Gastroesophageal sphincter (tissue), 4 donors: Measurements from ENCODE around the gene USPL1. TPM values are rescaled to one million over a fixed set of nuclear protein-coding genes. Genes with fewer than 3 reads are reported as not detected.
A peak's percentile ranks its signal among the peaks of the same experiment; 100 is the strongest.

Source experiments
- ATAC-seq: fragments of 150-250 bp; one replicate; pipeline ENCODE4 v1.9.1; 2016; ENCODE audit warnings: mild to moderate bottlenecking, moderate library complexity
- H3K27ac ChIP-seq, 4 donors: fragments of 200-600 bp; sonication (generic) in 3 of 4; 1 replicate in 3 of 4; 2 replicates in 1 of 4; pipeline ENCODE4 v1.5.1; 2016 to 2019
- H3K27me3 ChIP-seq: fragments of 200-600 bp; sonication (generic); one replicate; pipeline ENCODE4 v1.5.1; 2019
- H3K36me3 ChIP-seq, 2 donors: fragments of 200-600 bp; sonication (generic); one replicate each; pipeline ENCODE4 v1.5.1; 2019; ENCODE audit warnings: control low read depth in 1 of 2
- H3K4me1 ChIP-seq, 3 donors: fragments of 200-600 bp; sonication (generic); 1 replicate in 2 of 3; 2 replicates in 1 of 3; pipeline ENCODE4 v1.5.1; 2016 to 2019; ENCODE audit warnings: control low read depth in 2 of 3
- H3K4me3 ChIP-seq, 2 donors: fragments of 200-600 bp; sonication (generic); one replicate each; pipeline ENCODE4 v1.5.1; 2019; ENCODE audit warnings: mild to moderate bottlenecking in 1 of 2, moderate library complexity in 1 of 2
- H3K9me3 ChIP-seq, 3 donors: fragments of 200-600 bp; sonication (generic); one replicate each; pipeline ENCODE4 v1.5.1; 2017 to 2019; ENCODE audit warnings: control low read depth in 2 of 3
- EP300 ChIP-seq: sonication (generic); formaldehyde crosslinking; IDR thresholded peaks from one replicate; pipeline ENCODE4 v1.6.1; 2017; ENCODE audit warnings: antibody characterized with exemption, mild to moderate bottlenecking
- POLR2A ChIP-seq, 2 donors: fragments of 450-650 bp; IDR thresholded peaks; one replicate each; pipeline ENCODE4 v1.6.1; 2017; ENCODE audit warnings: antibody characterized with exemption in 2 of 2, mild to moderate bottlenecking in 2 of 2, moderate library complexity in 1 of 2
- POLR2AphosphoS5 ChIP-seq: sonication (generic); formaldehyde crosslinking; IDR thresholded peaks from one replicate; pipeline ENCODE4 v1.6.1; 2017; ENCODE audit warnings: antibody characterized with exemption
- WGBS, 2 donors: methylation state at CpG; one replicate each; pipeline ENCODE4 v1.1.5; 2018; ENCODE audit warnings: low coverage in 1 of 2; 5-methylcytosine and 5-hydroxymethylcytosine counted together
- total RNA-seq, 4 donors: library from RNA; depleted of rRNA; stranded (reverse); fragments of >200 nt; gene quantifications; one replicate each; pipeline ENCODE4 v1.1.0, GENCODE V29; 2016
- TF ChIP-seq, protein P1 (sequence below), 4 experiments: fragments of 200-600 bp in 2 of 4; fragments of 450-650 bp in 2 of 4; sonication (generic) in 1 of 4; IDR thresholded peaks; one replicate each; pipeline ENCODE4 v1.5.1; 2017 to 2019; ENCODE audit warnings: antibody characterized with exemption in 4 of 4, mild to moderate bottlenecking in 2 of 4, moderate library complexity in 2 of 4

Gene USPL1
- total RNA-seq: 10 to 100 TPM; 17.3 to 30.2 (median 23.5) TPM

DNA sequence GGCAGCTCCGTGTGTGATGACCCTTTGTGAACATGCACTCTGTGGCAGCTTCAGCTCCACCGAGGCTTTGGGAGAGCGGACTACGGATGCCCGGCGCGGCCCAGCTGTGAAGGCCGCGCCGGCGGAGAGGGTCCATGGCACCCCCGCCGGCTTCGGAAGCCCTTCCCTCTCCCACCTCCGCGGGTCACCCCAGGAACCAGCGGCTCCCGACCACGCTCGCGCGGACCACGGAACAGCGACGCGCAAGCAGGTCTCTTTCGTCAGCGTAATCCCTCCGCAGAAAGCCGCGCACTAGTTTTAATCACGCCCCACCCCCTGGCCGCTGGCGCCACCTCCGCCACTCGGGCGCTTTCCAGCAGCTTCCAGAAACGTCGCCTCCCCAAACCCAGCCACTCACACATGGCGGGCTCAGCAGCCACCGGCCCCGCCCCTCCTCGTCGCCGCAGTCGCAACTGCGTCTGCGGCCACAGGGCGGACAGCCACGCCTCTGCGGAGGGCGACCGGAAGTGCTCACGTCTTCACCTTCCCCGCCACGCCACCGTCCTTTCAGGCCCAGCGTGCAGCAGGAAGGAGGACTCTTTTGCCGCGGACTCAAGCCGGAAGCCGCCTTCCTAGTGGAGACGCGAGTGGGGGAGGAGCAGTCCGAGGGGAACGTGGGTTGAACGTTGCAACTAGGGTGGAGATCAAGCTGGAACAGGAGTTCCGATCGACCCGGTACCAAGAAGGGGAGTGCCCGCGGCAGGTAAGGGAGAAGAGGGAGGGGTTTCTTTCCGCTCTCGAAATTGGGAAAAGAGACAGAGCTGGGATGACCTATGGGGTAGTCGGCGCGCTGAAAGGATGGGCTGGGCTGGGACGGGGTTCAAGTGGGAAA lies at the start of gene USPL1:
Gene USPL1, plus strand, starts transcription at position 606 of the 871 bp plus-strand sequence. CDS start 3,221 bp downstream, outside the sequence.
- H3K27ac ChIP-seq: peak within 1 kb of the TSS; percentile 96 to 99 (median 98)
- TF ChIP-seq POLR2AphosphoS5 (peak; percentile 99), EP300 (no peak), POLR2A (IDR thresholded peaks at IDR 0.05) (peak; percentile 97 to 98)
- TF ChIP-seq, protein P1, sequence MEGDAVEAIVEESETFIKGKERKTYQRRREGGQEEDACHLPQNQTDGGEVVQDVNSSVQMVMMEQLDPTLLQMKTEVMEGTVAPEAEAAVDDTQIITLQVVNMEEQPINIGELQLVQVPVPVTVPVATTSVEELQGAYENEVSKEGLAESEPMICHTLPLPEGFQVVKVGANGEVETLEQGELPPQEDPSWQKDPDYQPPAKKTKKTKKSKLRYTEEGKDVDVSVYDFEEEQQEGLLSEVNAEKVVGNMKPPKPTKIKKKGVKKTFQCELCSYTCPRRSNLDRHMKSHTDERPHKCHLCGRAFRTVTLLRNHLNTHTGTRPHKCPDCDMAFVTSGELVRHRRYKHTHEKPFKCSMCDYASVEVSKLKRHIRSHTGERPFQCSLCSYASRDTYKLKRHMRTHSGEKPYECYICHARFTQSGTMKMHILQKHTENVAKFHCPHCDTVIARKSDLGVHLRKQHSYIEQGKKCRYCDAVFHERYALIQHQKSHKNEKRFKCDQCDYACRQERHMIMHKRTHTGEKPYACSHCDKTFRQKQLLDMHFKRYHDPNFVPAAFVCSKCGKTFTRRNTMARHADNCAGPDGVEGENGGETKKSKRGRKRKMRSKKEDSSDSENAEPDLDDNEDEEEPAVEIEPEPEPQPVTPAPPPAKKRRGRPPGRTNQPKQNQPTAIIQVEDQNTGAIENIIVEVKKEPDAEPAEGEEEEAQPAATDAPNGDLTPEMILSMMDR (IDR thresholded peaks at IDR 0.05): peak in 3 of 4 experiments; percentile 39 to 77 (median 70)

DNA sequence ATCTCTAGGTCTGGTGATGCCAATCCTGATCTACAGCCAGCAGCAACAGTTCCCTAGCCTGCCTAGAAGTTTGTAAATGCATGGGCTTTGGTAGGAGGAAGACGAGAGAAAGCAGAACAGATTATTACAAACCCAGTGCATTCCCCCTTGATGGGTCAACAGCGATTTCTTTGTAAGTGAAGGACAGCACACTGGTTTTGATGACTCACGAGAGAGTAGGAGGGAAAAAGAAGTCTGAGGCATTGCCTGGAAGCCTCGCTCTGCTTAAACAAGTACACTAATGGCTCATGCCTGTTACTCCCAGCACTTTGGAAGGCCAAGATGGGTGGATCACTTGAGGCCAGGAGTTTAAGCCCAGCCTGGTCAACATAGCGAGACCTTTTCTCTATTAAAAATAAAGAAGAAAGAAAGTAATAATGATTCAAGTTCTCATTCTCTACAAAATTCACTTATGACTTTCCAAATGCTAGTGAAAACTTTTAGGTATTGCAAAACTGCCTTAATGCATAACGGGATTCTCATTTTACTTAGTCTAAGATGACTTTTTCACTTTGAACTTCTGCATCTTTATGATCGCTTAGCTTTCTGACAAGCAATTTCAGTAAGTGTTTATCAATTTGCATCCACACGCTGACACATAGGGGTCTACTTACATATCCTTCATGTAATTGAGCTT lies 47.7 kb upstream of the USPL1 start:
- no peaks in the 10 kb centered on the region for H3K9me3 ChIP-seq

More for the DNA sequence above, at the start of gene USPL1:
- Histone ChIP-seq H3K9me3 (no peaks in the 10 kb centered on the region), H3K27me3 (no peaks in the 10 kb centered on the region), H3K36me3 (peaks cover 0 to 1% of the 10 kb centered on the region in 2 donors), H3K4me1 (peaks cover 7 to 41% (median 20%) of the 10 kb centered on the region in 3 donors), H3K4me3 (peak within 1 kb of the TSS; percentile 64 to 95)
- peak; percentile 95 for ATAC-seq
- 0% methylated on average over 10 to 16 of the region's 78 CpGs for WGBS, 2 donors

DNA sequence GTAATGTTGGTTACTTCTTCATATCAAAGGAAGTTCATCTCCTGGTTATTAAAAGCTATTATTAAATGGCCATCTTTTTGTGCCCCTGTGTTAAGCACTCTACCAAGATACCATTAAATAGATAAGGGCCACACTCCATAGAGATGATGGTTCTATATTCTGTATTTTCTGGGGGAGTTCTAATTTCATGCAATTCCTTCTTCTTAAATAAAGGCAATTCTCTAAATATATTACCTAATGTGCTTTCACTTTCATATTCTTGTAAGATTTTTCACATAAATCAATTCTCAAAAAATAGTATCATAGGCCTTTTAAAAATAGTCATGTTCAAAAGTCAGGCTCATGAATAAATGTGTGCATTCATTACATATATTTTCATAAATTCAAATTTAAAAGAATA lies 47.0 kb upstream of the USPL1 start:
- peak overlapping the region in 1 of 4 donors; percentile 11 for H3K27ac ChIP-seq
- ATAC-seq: no peak
- TF ChIP-seq, protein P1 (IDR thresholded peaks at IDR 0.05): no peak
- TF ChIP-seq EP300 (no peak), POLR2A (IDR thresholded peaks at IDR 0.05) (no peak), POLR2AphosphoS5 (no peak)

More for the DNA sequence above, 47.7 kb upstream of the USPL1 start:
- 37 to 56% methylated on average over 8 of the region's 8 CpGs for WGBS, 2 donors
- H3K4me1 ChIP-seq: peaks cover 0 to 35% (median 4%) of the 10 kb centered on the region in 3 donors
- H3K4me3 ChIP-seq: no peak overlapping the region
- H3K27ac ChIP-seq: peak overlapping the region in 2 of 4 donors; percentile 11 to 46
- H3K27me3 ChIP-seq: no peaks in the 10 kb centered on the region
- H3K36me3 ChIP-seq: no peaks in the 10 kb centered on the region
- ATAC-seq: peak; percentile 87
- peak; percentile 75 for TF ChIP-seq POLR2AphosphoS5
- TF ChIP-seq, protein P1 (IDR thresholded peaks at IDR 0.05): no peak

DNA sequence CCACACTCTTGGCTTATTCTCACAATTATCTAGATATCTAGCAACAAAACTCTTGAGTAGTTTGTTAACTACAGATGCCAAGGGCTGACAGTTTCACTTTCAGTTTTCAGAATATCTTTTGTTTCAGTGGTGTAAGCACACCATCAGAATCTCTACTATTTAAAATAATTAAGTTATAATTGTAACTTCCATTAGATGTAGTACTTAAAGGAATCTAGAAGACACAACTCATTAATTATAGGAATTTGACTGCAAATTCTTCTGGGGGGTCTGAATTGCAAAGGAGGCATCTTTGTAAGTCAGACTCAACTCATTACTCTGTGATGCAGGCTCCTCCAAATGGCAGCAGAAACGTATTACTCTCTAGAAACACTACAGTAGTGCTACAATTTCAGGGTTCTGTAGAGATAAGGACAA lies 44.9 kb upstream of the USPL1 start:
- H3K4me1 ChIP-seq: peaks cover 0 to 35% (median 4%) of the 10 kb centered on the region in 3 donors
- H3K27me3 ChIP-seq: no peaks in the 10 kb centered on the region
- 0% methylated on average over 1 of the region's 1 CpG for WGBS, 2 donors
- no peaks in the 10 kb centered on the region for H3K36me3 ChIP-seq
- no peaks in the 10 kb centered on the region for H3K9me3 ChIP-seq
- peak overlapping the region; percentile 29 to 68 (median 60) for H3K27ac ChIP-seq
- ATAC-seq: peak; percentile 48
- H3K4me3 ChIP-seq: peak overlapping the region; percentile 46 to 69
- no peak for TF ChIP-seq POLR2A (IDR thresholded peaks at IDR 0.05)
- TF ChIP-seq, protein P1 (IDR thresholded peaks at IDR 0.05): peak in 1 of 4 experiments; percentile 43

More for the DNA sequence above, 47.0 kb upstream of the USPL1 start:
- Histone ChIP-seq H3K27me3 (no peaks in the 10 kb centered on the region), H3K4me1 (peaks cover 0 to 35% (median 4%) of the 10 kb centered on the region in 3 donors), H3K4me3 (no peak overlapping the region), H3K9me3 (no peaks in the 10 kb centered on the region), H3K36me3 (no peaks in the 10 kb centered on the region)
